Tibial nerve (tissue), 4 donors: ENCODE data around the gene CXXC4. TPM values are rescaled to one million over a fixed set of nuclear protein-coding genes. Genes with fewer than 3 reads are reported as not detected.

Experiments used
- DNase-seq, 2 donors: peaks; one replicate each; pipeline ENCODE4 v3.0.0-alpha.2; 2019; ENCODE audit warnings: low spot score in 2 of 2
- H3K27ac ChIP-seq, 4 donors: fragments of 200-600 bp; sonication (generic) in 3 of 4; one replicate each; pipeline ENCODE4 v1.5.1; 2017 to 2019; ENCODE audit warnings: mild to moderate bottlenecking in 1 of 4
- H3K27me3 ChIP-seq, 2 donors: fragments of 200-600 bp; sonication (generic) in 1 of 2; one replicate each; pipeline versions ENCODE4 v1.5.1 to v1.6.0; 2017 to 2019
- H3K36me3 ChIP-seq, 3 donors: fragments of 200-600 bp; sonication (generic); one replicate each; pipeline ENCODE4 v1.5.1; 2018 to 2019
- H3K4me1 ChIP-seq, 4 donors: fragments of 200-600 bp; sonication (generic) in 3 of 4; one replicate each; pipeline ENCODE4 v1.5.1; 2017 to 2019
- H3K4me3 ChIP-seq, 4 donors: fragments of 200-600 bp; sonication (generic) in 3 of 4; one replicate each; pipeline ENCODE4 v1.5.1; 2017 to 2019; ENCODE audit warnings: mild to moderate bottlenecking in 1 of 4, moderate library complexity in 1 of 4
- H3K9me3 ChIP-seq, 4 donors: fragments of 200-600 bp; sonication (generic) in 3 of 4; one replicate each; pipeline ENCODE4 v1.5.1; 2017 to 2019
- CTCF ChIP-seq, 5 experiments: fragments of 200-600 bp in 3 of 5; fragments of 450-650 bp in 2 of 5; sonication (generic) in 3 of 5; IDR thresholded peaks; one replicate each; pipeline ENCODE4 v1.5.1; 2016 to 2019; ENCODE audit warnings: antibody characterized with exemption in 5 of 5, mild to moderate bottlenecking in 3 of 5, moderate library complexity in 2 of 5
- EP300 ChIP-seq, 2 donors: sonication (generic); formaldehyde crosslinking; IDR thresholded peaks; one replicate each; pipeline ENCODE4 v1.6.1; 2017; ENCODE audit warnings: antibody characterized with exemption in 2 of 2, mild to moderate bottlenecking in 1 of 2
- POLR2A ChIP-seq, 2 donors: fragments of 450-650 bp; IDR thresholded peaks; one replicate each; pipeline ENCODE4 v1.6.1; 2017; ENCODE audit warnings: antibody characterized with exemption in 2 of 2, mild to moderate bottlenecking in 2 of 2, moderate library complexity in 2 of 2
- WGBS, 2 donors: methylation state at CpG; one replicate each; pipeline ENCODE4 v1.1.5; 2018; 5-methylcytosine and 5-hydroxymethylcytosine counted together
- total RNA-seq, 4 donors: library from RNA; depleted of rRNA; stranded (reverse); fragments of >200 nt; gene quantifications; one replicate each; pipeline ENCODE4 v1.1.0, GENCODE V29; 2016

CXXC4 gene
- total RNA-seq, 4 donors from 2014 or later = 2.5 to 4.2 (median 3.1) TPM

- Histone ChIP-seq H3K4me3 (no peak overlapping the region), H3K36me3 (no peaks in the 10 kb centered on the region), H3K4me1 (no peaks in the 10 kb centered on the region), H3K27me3 (no peaks in the 10 kb centered on the region), H3K27ac (no peak overlapping the region), H3K9me3 (no peaks in the 10 kb centered on the region)
- WGBS, 2 donors = 61 to 79% methylated on average over 1 of the region's 1 CpG
- DNase-seq = no peak
- no peak for TF ChIP-seq EP300 (IDR thresholded peaks at IDR 0.05)
- TF ChIP-seq POLR2A (IDR thresholded peaks at IDR 0.05) = no peak
- no peak for TF ChIP-seq CTCF (IDR thresholded peaks at IDR 0.05)
Observed at GRCh38 chr4:104507112-104507511, 12.4 kb upstream of the CXXC4 start.

GRCh38 chr4:104504536-104504935, 9.8 kb upstream of the CXXC4 start:
- no peak for DNase-seq
- no peak overlapping the region for H3K4me3 ChIP-seq
- H3K9me3 ChIP-seq = no peaks in the 10 kb centered on the region
- 58 to 65% methylated on average over 2 of the region's 2 CpGs for WGBS, 2 donors
- no peaks in the 10 kb centered on the region for H3K27me3 ChIP-seq
- no peaks in the 10 kb centered on the region for H3K4me1 ChIP-seq
- TF ChIP-seq EP300 (IDR thresholded peaks at IDR 0.05) (no peak), POLR2A (IDR thresholded peaks at IDR 0.05) (no peak), CTCF (IDR thresholded peaks at IDR 0.05) (no peak)
- no peaks in the 10 kb centered on the region for H3K36me3 ChIP-seq
- H3K27ac ChIP-seq = no peak overlapping the region

- WGBS, 2 donors = 70 to 93% methylated on average over 2 of the region's 2 CpGs
- Histone ChIP-seq H3K4me1 (no peaks in the 10 kb centered on the region), H3K4me3 (no peak overlapping the region), H3K27me3 (no peaks in the 10 kb centered on the region), H3K36me3 (no peaks in the 10 kb centered on the region), H3K9me3 (no peaks in the 10 kb centered on the region), H3K27ac (no peak overlapping the region)
- TF ChIP-seq EP300 (IDR thresholded peaks at IDR 0.05) (no peak), CTCF (IDR thresholded peaks at IDR 0.05) (no peak), POLR2A (IDR thresholded peaks at IDR 0.05) (no peak)
- DNase-seq = no peak
Observed at GRCh38 chr4:104502471-104502870, 7.8 kb upstream of the CXXC4 start.

GRCh38 chr4:104501290-104501689, 6.6 kb upstream of the CXXC4 start:
- no peaks in the 10 kb centered on the region for H3K36me3 ChIP-seq
- no peaks in the 10 kb centered on the region for H3K9me3 ChIP-seq
- no peak for TF ChIP-seq CTCF (IDR thresholded peaks at IDR 0.05)
- TF ChIP-seq POLR2A (IDR thresholded peaks at IDR 0.05) = no peak
- TF ChIP-seq EP300 (IDR thresholded peaks at IDR 0.05) = no peak
- H3K27ac ChIP-seq = no peak overlapping the region
- H3K4me1 ChIP-seq = no peaks in the 10 kb centered on the region
- no peaks in the 10 kb centered on the region for H3K27me3 ChIP-seq
- DNase-seq = no peak
- 56 to 58% methylated on average over 3 of the region's 3 CpGs for WGBS, 2 donors
- no peak overlapping the region for H3K4me3 ChIP-seq

GRCh38 chr4:104500442-104500841, 5.7 kb upstream of the CXXC4 start:
- Histone ChIP-seq H3K27me3 (no peaks in the 10 kb centered on the region), H3K27ac (no peak overlapping the region), H3K4me1 (peaks cover 0 to 5% (median 0%) of the 10 kb centered on the region in 4 donors), H3K9me3 (no peaks in the 10 kb centered on the region), H3K36me3 (no peaks in the 10 kb centered on the region), H3K4me3 (no peak overlapping the region)
- DNase-seq = no peak
- 63 to 65% methylated on average over 5 of the region's 5 CpGs for WGBS, 2 donors
- TF ChIP-seq EP300 (IDR thresholded peaks at IDR 0.05) (no peak), CTCF (IDR thresholded peaks at IDR 0.05) (no peak), POLR2A (IDR thresholded peaks at IDR 0.05) (no peak)
